Mesothelial cell of epicardium (in vitro differentiated cells): Measurements from ENCODE around the gene APP. TPM values are rescaled to one million over a fixed set of nuclear protein-coding genes. Genes with fewer than 3 reads are reported as not detected.
"Not testable (repeated sequence)": the region's sequence is repeated elsewhere in the genome, so short reads cannot be mapped to it uniquely, and the experiment has no call there.

Experiments used
- DNase-seq, 2 experiments: peaks; one replicate each; pipeline ENCODE4 v3.0.0; 2021; ENCODE audit warnings: low spot score in 2 of 2; ENCODE audit not compliant: unreplicated experiment in 2 of 2
- H3K27ac Mint-ChIP-seq: 2 replicates; pipeline ENCODE4 v1.8.0; 2021; ENCODE audit warnings: mixed read lengths
- H3K27me3 Mint-ChIP-seq: 2 replicates; pipeline ENCODE4 v1.8.0; 2021; ENCODE audit warnings: low read depth, mixed read lengths
- H3K36me3 Mint-ChIP-seq: 2 replicates; pipeline ENCODE4 v1.8.0; 2021; ENCODE audit warnings: mixed read lengths
- H3K4me1 Mint-ChIP-seq: 2 replicates; pipeline ENCODE4 v1.8.0; 2021; ENCODE audit warnings: mixed read lengths
- H3K4me3 Mint-ChIP-seq: 2 replicates; pipeline ENCODE4 v1.8.0; 2021; ENCODE audit warnings: mild to moderate bottlenecking, moderate library complexity, mixed read lengths
- H3K9me3 Mint-ChIP-seq: 2 replicates; pipeline ENCODE4 v1.8.0; 2021; ENCODE audit warnings: mixed read lengths
- total RNA-seq: library from RNA; stranded (reverse); gene quantifications from 3 replicates; pipeline ENCODE4 v1.2.1, GENCODE V29; 2021
- TF ChIP-seq, protein P1 (sequence below): fragments of 200-600 bp; sonication (generic); IDR thresholded peaks from one replicate; pipeline ENCODE4 v1.5.0; 2021; ENCODE audit warnings: antibody characterized with exemption; ENCODE audit not compliant: unreplicated experiment

The APP gene
- total RNA-seq, 1 donor from 2014 or later: 495 TPM

GRCh38 chr21:26136671-26137070 is 33.9 kb downstream of the APP start:
- peaks cover 25% of the 10 kb centered on the region for H3K4me1 Mint-ChIP-seq
- TF ChIP-seq, protein P1, sequence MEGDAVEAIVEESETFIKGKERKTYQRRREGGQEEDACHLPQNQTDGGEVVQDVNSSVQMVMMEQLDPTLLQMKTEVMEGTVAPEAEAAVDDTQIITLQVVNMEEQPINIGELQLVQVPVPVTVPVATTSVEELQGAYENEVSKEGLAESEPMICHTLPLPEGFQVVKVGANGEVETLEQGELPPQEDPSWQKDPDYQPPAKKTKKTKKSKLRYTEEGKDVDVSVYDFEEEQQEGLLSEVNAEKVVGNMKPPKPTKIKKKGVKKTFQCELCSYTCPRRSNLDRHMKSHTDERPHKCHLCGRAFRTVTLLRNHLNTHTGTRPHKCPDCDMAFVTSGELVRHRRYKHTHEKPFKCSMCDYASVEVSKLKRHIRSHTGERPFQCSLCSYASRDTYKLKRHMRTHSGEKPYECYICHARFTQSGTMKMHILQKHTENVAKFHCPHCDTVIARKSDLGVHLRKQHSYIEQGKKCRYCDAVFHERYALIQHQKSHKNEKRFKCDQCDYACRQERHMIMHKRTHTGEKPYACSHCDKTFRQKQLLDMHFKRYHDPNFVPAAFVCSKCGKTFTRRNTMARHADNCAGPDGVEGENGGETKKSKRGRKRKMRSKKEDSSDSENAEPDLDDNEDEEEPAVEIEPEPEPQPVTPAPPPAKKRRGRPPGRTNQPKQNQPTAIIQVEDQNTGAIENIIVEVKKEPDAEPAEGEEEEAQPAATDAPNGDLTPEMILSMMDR: no peak
- H3K4me3 Mint-ChIP-seq: no peak overlapping the region
- DNase-seq: no peak
- H3K9me3 Mint-ChIP-seq: no peaks in the 10 kb centered on the region
- peak overlapping the region; percentile 84 for H3K27ac Mint-ChIP-seq
- H3K27me3 Mint-ChIP-seq: no peaks in the 10 kb centered on the region
- H3K36me3 Mint-ChIP-seq: peaks cover 17% of the 10 kb centered on the region

DNA sequence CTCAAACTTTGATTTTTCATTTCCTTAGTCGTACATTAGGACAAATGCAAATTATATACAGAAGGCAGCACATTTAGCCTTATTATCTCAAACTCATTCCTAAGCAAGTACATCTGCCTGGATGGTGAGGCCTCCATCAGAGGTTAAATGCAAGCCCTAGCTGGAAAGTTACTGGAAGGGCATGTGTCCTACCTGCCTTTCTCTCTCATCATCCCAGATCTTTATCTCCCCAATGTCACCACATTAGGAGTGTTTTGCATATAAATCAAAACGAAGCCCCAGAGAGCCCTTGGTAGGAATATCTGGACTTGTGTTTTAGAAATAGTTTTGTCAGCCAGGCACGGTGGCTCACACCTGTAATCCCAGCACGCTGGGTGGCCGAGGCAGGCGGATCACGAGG is 35.0 kb downstream of the APP start:
- H3K9me3 Mint-ChIP-seq: no peaks in the 10 kb centered on the region
- DNase-seq: no peak
- H3K36me3 Mint-ChIP-seq: peaks cover 15% of the 10 kb centered on the region
- TF ChIP-seq, protein P1: no peak
- H3K27me3 Mint-ChIP-seq: no peaks in the 10 kb centered on the region
- H3K4me1 Mint-ChIP-seq: peaks cover 21% of the 10 kb centered on the region
- H3K27ac Mint-ChIP-seq: no peak overlapping the region
- H3K4me3 Mint-ChIP-seq: no peak overlapping the region

GRCh38 chr21:26131554-26131953 is 39.0 kb downstream of the APP start:
- Mint-ChIP-seq H3K27me3 (no peaks in the 10 kb centered on the region), H3K4me3 (no peak overlapping the region), H3K36me3 (peaks cover 12% of the 10 kb centered on the region), H3K9me3 (no peaks in the 10 kb centered on the region), H3K4me1 (peaks cover 25% of the 10 kb centered on the region), H3K27ac (no peak overlapping the region)
- TF ChIP-seq, protein P1: no peak
- no peak for DNase-seq

GRCh38 chr21:26131053-26131452 is 39.5 kb downstream of the APP start:
- peaks cover 12% of the 10 kb centered on the region for H3K36me3 Mint-ChIP-seq
- peaks cover 25% of the 10 kb centered on the region for H3K4me1 Mint-ChIP-seq
- H3K9me3 Mint-ChIP-seq, H3K4me3 Mint-ChIP-seq, H3K27me3 Mint-ChIP-seq, DNase-seq: not testable (repeated sequence)
- peak overlapping the region; percentile 2 for H3K27ac Mint-ChIP-seq

GRCh38 chr21:26130249-26130881 is 40.2 kb downstream of the APP start:
- Mint-ChIP-seq H3K4me1 (peaks cover 27% of the 10 kb centered on the region), H3K27ac (peak overlapping the region; percentile 32), H3K27me3 (no peaks in the 10 kb centered on the region), H3K9me3 (no peaks in the 10 kb centered on the region), H3K4me3 (no peak overlapping the region), H3K36me3 (peaks cover 12% of the 10 kb centered on the region)
- DNase-seq: no peak
- TF ChIP-seq, protein P1: no peak

- DNase-seq: no peak
- no peaks in the 10 kb centered on the region for H3K9me3 Mint-ChIP-seq
- peaks cover 51% of the 10 kb centered on the region for H3K4me1 Mint-ChIP-seq
- H3K4me3 Mint-ChIP-seq: no peak overlapping the region
- H3K27ac Mint-ChIP-seq: peak overlapping the region; percentile 39
- H3K27me3 Mint-ChIP-seq: no peaks in the 10 kb centered on the region
- peaks cover 5% of the 10 kb centered on the region for H3K36me3 Mint-ChIP-seq
- TF ChIP-seq, protein P1: no peak
Measured at GRCh38 chr21:26127918-26128317, 42.7 kb downstream of the APP start.
